Keratinocyte (primary cell): ENCODE results near the gene ZNF735.

Experiments used
- CTCF ChIP-seq, 3 experiments: IDR thresholded peaks in 1 of 3; conservative IDR thresholded peaks in 1 of 3; optimal IDR thresholded peaks in 1 of 3; 2 replicates in 2 of 3; 3 replicates in 1 of 3; pipeline versions ENCODE3 to v1.5.1; 2011; ENCODE audit warnings: low read length in 3 of 3, mild to moderate bottlenecking in 3 of 3, moderate library complexity in 2 of 3, control low read depth in 1 of 3, inconsistent platforms in 1 of 3; ENCODE audit not compliant: insufficient read depth in 2 of 3; ENCODE audit errors: extremely low read depth in 1 of 3
- EZH2 ChIP-seq: IDR thresholded peaks from one replicate; pipeline ENCODE4 v1.6.1; 2012; ENCODE audit warnings: inconsistent platforms, mild to moderate bottlenecking, low read length, moderate library complexity

- TF ChIP-seq CTCF (optimal IDR thresholded peaks at IDR 0.05 in 1 of 3, IDR thresholded peaks at IDR 0.05 in 1 of 3, conservative IDR thresholded peaks at IDR 0.05 in 1 of 3; ENCODE audit: extremely low read depth in 1 of 3, insufficient read depth in 2 of 3, low read length in 3 of 3) (no peak), EZH2 (no peak)
Observed at GRCh38 chr7:64182036-64182790, 24.8 kb upstream of the ZNF735 start.
